ENCODE measurements around the gene ALX4.

DNA sequence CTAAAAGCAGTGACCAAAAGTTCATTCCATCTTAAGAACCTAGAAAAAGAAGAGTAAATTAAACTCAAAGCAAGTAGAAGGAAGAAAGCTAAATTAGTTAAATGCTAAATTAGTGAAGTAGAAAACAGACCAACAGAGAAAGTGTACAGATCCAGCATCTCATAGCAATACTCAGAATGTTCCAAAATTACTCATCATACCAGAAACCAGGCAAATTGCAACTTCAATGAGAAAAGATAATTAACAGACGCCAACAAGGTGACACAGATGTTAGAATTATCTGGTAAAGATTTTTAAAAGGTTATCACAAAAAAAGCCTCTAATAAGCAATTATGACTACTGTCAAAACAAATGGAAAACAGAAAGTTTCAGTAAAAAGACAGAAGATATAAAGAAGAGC is 96.8 kb downstream of the ALX4 start:
- TF ChIP-seq, protein P1, sequence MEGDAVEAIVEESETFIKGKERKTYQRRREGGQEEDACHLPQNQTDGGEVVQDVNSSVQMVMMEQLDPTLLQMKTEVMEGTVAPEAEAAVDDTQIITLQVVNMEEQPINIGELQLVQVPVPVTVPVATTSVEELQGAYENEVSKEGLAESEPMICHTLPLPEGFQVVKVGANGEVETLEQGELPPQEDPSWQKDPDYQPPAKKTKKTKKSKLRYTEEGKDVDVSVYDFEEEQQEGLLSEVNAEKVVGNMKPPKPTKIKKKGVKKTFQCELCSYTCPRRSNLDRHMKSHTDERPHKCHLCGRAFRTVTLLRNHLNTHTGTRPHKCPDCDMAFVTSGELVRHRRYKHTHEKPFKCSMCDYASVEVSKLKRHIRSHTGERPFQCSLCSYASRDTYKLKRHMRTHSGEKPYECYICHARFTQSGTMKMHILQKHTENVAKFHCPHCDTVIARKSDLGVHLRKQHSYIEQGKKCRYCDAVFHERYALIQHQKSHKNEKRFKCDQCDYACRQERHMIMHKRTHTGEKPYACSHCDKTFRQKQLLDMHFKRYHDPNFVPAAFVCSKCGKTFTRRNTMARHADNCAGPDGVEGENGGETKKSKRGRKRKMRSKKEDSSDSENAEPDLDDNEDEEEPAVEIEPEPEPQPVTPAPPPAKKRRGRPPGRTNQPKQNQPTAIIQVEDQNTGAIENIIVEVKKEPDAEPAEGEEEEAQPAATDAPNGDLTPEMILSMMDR (conservative IDR thresholded peaks at IDR 0.05 in 1 of 2, IDR thresholded peaks at IDR 0.05 in 1 of 2; ENCODE audit: low read depth in 1 of 2, low read length in 2 of 2) = no peak
- no peak for TF ChIP-seq EZH2 (IDR thresholded peaks at IDR 0.05; ENCODE audit: low read length, missing control alignments)
